Measurements from ENCODE around the gene TRMT5.

DNA sequence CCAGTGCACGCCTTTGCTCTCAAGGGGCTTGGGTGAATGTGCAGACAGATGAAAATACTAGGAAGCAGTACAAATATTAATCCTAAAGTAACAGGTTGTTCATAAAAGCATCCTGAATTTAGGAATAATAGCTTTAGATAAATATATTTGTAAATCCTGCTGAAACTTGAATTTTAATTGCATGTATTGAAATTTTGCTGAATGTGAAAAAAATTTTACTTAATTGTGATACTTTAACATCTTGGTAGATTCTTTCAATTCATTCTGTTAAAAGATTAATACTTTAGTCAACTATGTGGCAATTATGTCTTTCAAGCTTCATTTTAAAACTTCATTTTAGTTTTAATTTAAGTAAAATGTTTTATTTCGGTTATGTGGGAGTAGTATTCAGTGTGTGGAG is 5.6 kb upstream of the TRMT5 start:
- TF ChIP-seq SMC3 (IDR thresholded peaks at IDR 0.05; ENCODE audit: low read depth, low read length) (no peak), CTCF (conservative IDR thresholded peaks at IDR 0.05; ENCODE audit: low read depth, low read length) (no peak), POLR2A (IDR thresholded peaks at IDR 0.05; ENCODE audit: low read depth, low read length) (no peak), RAD21 (IDR thresholded peaks at IDR 0.05; ENCODE audit: low read length) (no peak), MAZ (IDR thresholded peaks at IDR 0.05; ENCODE audit: borderline replicate concordance, low read depth, low read length) (no peak), RFX5 (IDR thresholded peaks at IDR 0.05; ENCODE audit: low read depth, low read length) (no peak)
- TF ChIP-seq, protein P1, sequence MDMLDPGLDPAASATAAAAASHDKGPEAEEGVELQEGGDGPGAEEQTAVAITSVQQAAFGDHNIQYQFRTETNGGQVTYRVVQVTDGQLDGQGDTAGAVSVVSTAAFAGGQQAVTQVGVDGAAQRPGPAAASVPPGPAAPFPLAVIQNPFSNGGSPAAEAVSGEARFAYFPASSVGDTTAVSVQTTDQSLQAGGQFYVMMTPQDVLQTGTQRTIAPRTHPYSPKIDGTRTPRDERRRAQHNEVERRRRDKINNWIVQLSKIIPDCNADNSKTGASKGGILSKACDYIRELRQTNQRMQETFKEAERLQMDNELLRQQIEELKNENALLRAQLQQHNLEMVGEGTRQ (IDR thresholded peaks at IDR 0.05; ENCODE audit: low read depth, low read length) = no peak

All from IMR-90 (cell line).